MM.1S (cell line): Measurements from ENCODE around the gene EPHA10.

Experiments used
- EZH2 ChIP-seq: fragments of 300-600 bp; sonication (generic); optimal IDR thresholded peaks from 2 replicates; pipeline ENCODE3; 2017; ENCODE audit warnings: low read depth, mild to moderate bottlenecking, antibody characterized with exemption, low read length, mixed read lengths
- TF ChIP-seq, protein P1 (sequence below): fragments of 300-600 bp; sonication (generic); IDR thresholded peaks from 2 replicates; pipeline ENCODE4 v1.5.1; 2016; ENCODE audit warnings: antibody characterized with exemption, low read length, mixed read lengths

DNA sequence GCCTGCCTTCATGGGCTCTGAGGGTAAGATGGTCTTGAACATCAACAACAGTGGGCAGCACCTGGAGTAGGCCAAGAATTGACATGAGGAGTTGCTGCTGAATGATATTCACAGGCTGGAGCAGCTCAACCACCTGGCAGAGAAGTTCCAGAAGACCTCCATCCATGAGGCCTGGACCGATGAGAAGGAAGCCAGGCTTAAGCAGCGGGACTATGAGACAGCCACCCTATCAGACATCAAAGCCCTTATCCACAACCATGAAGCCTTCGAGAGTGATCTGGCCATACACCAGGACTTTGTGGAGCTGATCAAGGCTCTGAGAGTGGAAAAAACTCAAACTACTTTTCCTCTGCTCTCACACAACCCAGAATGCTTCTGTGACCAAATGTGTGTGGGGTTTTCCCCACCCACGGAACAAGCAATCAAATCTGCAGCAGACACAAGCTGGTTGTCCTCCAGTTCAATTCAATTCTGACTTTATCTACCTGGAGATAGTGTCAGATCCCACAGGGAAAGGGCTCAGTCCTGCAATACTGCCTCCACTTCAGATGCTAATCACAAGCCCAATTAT is 12.1 kb upstream of the EPHA10 start:
- TF ChIP-seq, protein P1, sequence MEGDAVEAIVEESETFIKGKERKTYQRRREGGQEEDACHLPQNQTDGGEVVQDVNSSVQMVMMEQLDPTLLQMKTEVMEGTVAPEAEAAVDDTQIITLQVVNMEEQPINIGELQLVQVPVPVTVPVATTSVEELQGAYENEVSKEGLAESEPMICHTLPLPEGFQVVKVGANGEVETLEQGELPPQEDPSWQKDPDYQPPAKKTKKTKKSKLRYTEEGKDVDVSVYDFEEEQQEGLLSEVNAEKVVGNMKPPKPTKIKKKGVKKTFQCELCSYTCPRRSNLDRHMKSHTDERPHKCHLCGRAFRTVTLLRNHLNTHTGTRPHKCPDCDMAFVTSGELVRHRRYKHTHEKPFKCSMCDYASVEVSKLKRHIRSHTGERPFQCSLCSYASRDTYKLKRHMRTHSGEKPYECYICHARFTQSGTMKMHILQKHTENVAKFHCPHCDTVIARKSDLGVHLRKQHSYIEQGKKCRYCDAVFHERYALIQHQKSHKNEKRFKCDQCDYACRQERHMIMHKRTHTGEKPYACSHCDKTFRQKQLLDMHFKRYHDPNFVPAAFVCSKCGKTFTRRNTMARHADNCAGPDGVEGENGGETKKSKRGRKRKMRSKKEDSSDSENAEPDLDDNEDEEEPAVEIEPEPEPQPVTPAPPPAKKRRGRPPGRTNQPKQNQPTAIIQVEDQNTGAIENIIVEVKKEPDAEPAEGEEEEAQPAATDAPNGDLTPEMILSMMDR, result no peak
- TF ChIP-seq EZH2, result no peak
